IMR-90 (cell line): ENCODE measurements around the gene RNF141. TPM values are rescaled to one million over a fixed set of nuclear protein-coding genes. Genes with fewer than 3 reads are reported as not detected.

ENCODE experiments used
- ATAC-seq: fragments of 200-7000 bp; cut with Tn5 transposase; 2 replicates; pipeline ENCODE4 v1.9.1; 2020; ENCODE audit warnings: low read depth, mild to moderate bottlenecking, moderate library complexity
- BruUV-seq: library from RNA; stranded (reverse); fragments of 400-500 nt; replicated peaks from 2 replicates; lab custom pipeline; 2021; lab: Mats Ljungman, UMichigan
- CTCF ChIA-PET: fragments of 300-600 bp; formaldehyde crosslinking; extraction: SDS; loops from one replicate; lab custom pipeline; 2021; ENCODE audit warnings: antibody characterized with exemption; lab: Yijun Ruan, JAX
- POLR2A ChIA-PET: fragments of 300-600 bp; sonication (Branson Sonifier 250); formaldehyde crosslinking; loops from one replicate; lab custom pipeline; 2022; ENCODE audit warnings: antibody characterized with exemption; ENCODE audit not compliant: unreplicated experiment; lab: Charles Lee
- DNase-seq: peaks from one replicate; pipeline ENCODE4 v3.0.0; 2013
- H2AFZ ChIP-seq: replicated peaks from 2 replicates; pipeline ENCODE3; 2013; ENCODE audit warnings: low read length, mild to moderate bottlenecking; ENCODE audit not compliant: poor library complexity
- H2AK5ac ChIP-seq: 2 replicates; pipeline ENCODE4 v1.6.1; 2013; ENCODE audit warnings: low read depth, low read length, inconsistent platforms
- H2AK9ac ChIP-seq: replicated peaks from 2 replicates; pipeline ENCODE3; 2013; ENCODE audit warnings: mild to moderate bottlenecking, low read depth, low read length, moderate library complexity; ENCODE audit not compliant: poor library complexity
- H2BK120ac ChIP-seq: 2 replicates; pipeline ENCODE4 v1.6.1; 2013; ENCODE audit warnings: low read depth, low read length, inconsistent platforms
- H2BK15ac ChIP-seq: 3 replicates; pipeline ENCODE4 v1.6.1; 2013; ENCODE audit warnings: low read depth, low read length, inconsistent platforms
- H2BK20ac ChIP-seq: 2 replicates; pipeline ENCODE4 v1.6.1; 2013; ENCODE audit warnings: low read depth, mild to moderate bottlenecking, inconsistent platforms, low read length, moderate library complexity
- H2BK5ac ChIP-seq: 2 replicates; pipeline ENCODE4 v1.6.1; 2013; ENCODE audit warnings: mild to moderate bottlenecking, low read depth, low read length, inconsistent platforms; ENCODE audit not compliant: poor library complexity, severe bottlenecking
- H3K14ac ChIP-seq: replicated peaks from 2 replicates; pipeline ENCODE4 v1.6.1; 2013; ENCODE audit warnings: low read depth, low read length, inconsistent platforms
- H3K18ac ChIP-seq: 2 replicates; pipeline ENCODE4 v1.6.1; 2013; ENCODE audit warnings: low read depth, low read length, control low read depth
- H3K23ac ChIP-seq: 2 replicates; pipeline ENCODE4 v1.6.1; 2013; ENCODE audit warnings: low read depth, low read length, inconsistent platforms
- H3K27ac ChIP-seq: 2 replicates; pipeline ENCODE4 v1.5.1; 2013; ENCODE audit warnings: mild to moderate bottlenecking, control low read depth, low read length; ENCODE audit not compliant: insufficient read depth
- H3K27me3 ChIP-seq: 2 replicates; pipeline ENCODE4 v1.6.1; 2013; ENCODE audit warnings: low read length; ENCODE audit not compliant: control insufficient read depth, insufficient read depth
- H3K36me3 ChIP-seq: 2 replicates; pipeline ENCODE4 v1.6.1; 2013; ENCODE audit warnings: low read length, mixed read lengths; ENCODE audit not compliant: control insufficient read depth, insufficient read depth
- H3K4ac ChIP-seq: 2 replicates; pipeline ENCODE4 v1.6.1; 2013; ENCODE audit warnings: low read depth, low read length, inconsistent platforms
- H3K4me1 ChIP-seq: 2 replicates; pipeline ENCODE4 v1.6.1; 2013; ENCODE audit warnings: low read length, mixed read lengths; ENCODE audit not compliant: control insufficient read depth, insufficient read depth
- H3K4me2 ChIP-seq: 2 replicates; pipeline ENCODE4 v1.6.1; 2013; ENCODE audit warnings: low read depth, mild to moderate bottlenecking, control low read depth, low read length, moderate library complexity
- H3K4me3 ChIP-seq: 2 replicates; pipeline ENCODE4 v1.5.1; 2013; ENCODE audit warnings: low read depth, mild to moderate bottlenecking, control low read depth, low read length, moderate library complexity; ENCODE audit not compliant: insufficient read depth
- H3K56ac ChIP-seq: 2 replicates; pipeline ENCODE4 v1.6.1; 2013; ENCODE audit warnings: low read length, inconsistent platforms; ENCODE audit not compliant: insufficient read depth; ENCODE audit errors: extremely low read depth
- H3K79me1 ChIP-seq, 2 experiments: 2 replicates each; pipeline ENCODE4 v1.6.1; 2013; ENCODE audit warnings: low read length in 2 of 2, inconsistent platforms in 1 of 2, low read depth in 1 of 2
- H3K9ac ChIP-seq: 2 replicates; pipeline ENCODE4 v1.6.1; 2013; ENCODE audit warnings: low read depth, low read length, control low read depth
- H3K9me1 ChIP-seq: 2 replicates; pipeline ENCODE4 v1.6.1; 2013; ENCODE audit warnings: low read length, inconsistent platforms; ENCODE audit not compliant: insufficient read depth
- H3K9me3 ChIP-seq: 2 replicates; pipeline ENCODE4 v1.6.1; 2013; ENCODE audit warnings: low read length; ENCODE audit not compliant: control insufficient read depth, insufficient read depth
- H4K20me1 ChIP-seq: 2 replicates; pipeline ENCODE4 v1.6.1; 2013; ENCODE audit warnings: low read length, inconsistent platforms; ENCODE audit not compliant: insufficient read depth
- H4K5ac ChIP-seq: 2 replicates; pipeline ENCODE4 v1.6.1; 2013; ENCODE audit warnings: mild to moderate bottlenecking, low read depth, low read length, control low read depth
- H4K8ac ChIP-seq, 2 experiments: 2 replicates each; pipeline ENCODE4 v1.6.1; 2013; ENCODE audit warnings: low read depth in 2 of 2, low read length in 2 of 2, control low read depth in 1 of 2, inconsistent platforms in 1 of 2
- H4K91ac ChIP-seq: 2 replicates; pipeline ENCODE4 v1.6.1; 2013; ENCODE audit warnings: low read depth, low read length, inconsistent platforms; ENCODE audit not compliant: insufficient read depth
- CHD1 ChIP-seq: IDR thresholded peaks from 2 replicates; pipeline ENCODE4 v1.6.1; 2012; ENCODE audit warnings: low read depth, low read length, improper control_type of control experiment
- FOS ChIP-seq: fragments of 150-350 bp; IDR thresholded peaks from 2 replicates; pipeline ENCODE4 v1.6.1; 2016; ENCODE audit warnings: low read depth, low read length
- MAZ ChIP-seq: IDR thresholded peaks from 2 replicates; pipeline ENCODE4 v1.6.1; 2012; ENCODE audit warnings: low read depth, mild to moderate bottlenecking, low read length, improper control_type of control experiment, moderate library complexity, borderline replicate concordance
- MXI1 ChIP-seq: IDR thresholded peaks from 2 replicates; pipeline ENCODE4 v1.6.1; 2012; ENCODE audit warnings: low read depth, mild to moderate bottlenecking, low read length, moderate library complexity, borderline replicate concordance
- NFE2L2 ChIP-seq: fragments of 150-350 bp; IDR thresholded peaks from 2 replicates; pipeline ENCODE4 v1.6.1; 2016; ENCODE audit warnings: low read depth, mild to moderate bottlenecking, low read length
- RFX5 ChIP-seq: IDR thresholded peaks from 2 replicates; pipeline ENCODE4 v1.8.0; 2012; ENCODE audit warnings: low read depth, mild to moderate bottlenecking, low read length, moderate library complexity
- WGBS, 2 experiments: methylation state at CpG; one replicate each; pipeline versions ENCODE4 v1.1.5 to v1.1.7; 2013; ENCODE audit warnings: missing lambda C conversion rate in 2 of 2; ENCODE audit not compliant: insufficient read length in 1 of 2; ENCODE audit errors: extremely low coverage in 2 of 2; 5-methylcytosine and 5-hydroxymethylcytosine counted together
- dilution Hi-C: fragments of 300-500 bp; cut with HindIII; formaldehyde crosslinking; loops from one replicate; pipeline ENCODE4 v1.14.3; 2018; ENCODE audit warnings: low sequenced_read_pairs; ENCODE audit not compliant: unreplicated experiment
- in situ Hi-C: fragments of 300-500 bp; cut with MboI; formaldehyde crosslinking; loops from 3 replicates; pipeline ENCODE4 v1.14.3; 2019; ENCODE audit warnings: low sequenced_read_pairs, inconsistent platforms, mixed read lengths
- intact Hi-C: fragments of 100-400 bp; cut with micrococcal nuclease; formaldehyde crosslinking; loops from 2 replicates; pipeline ENCODE4 v1.10.0; 2022
- polyA plus RNA-seq, 3 experiments: library from polyadenylated mRNA; depleted of rRNA; stranded (reverse); fragments of >200 nt; gene quantifications; 2 replicates each; pipeline ENCODE4 v1.2.3, GENCODE V29; 2012; ENCODE audit warnings: low replicate concordance in 1 of 3
- total RNA-seq: library from RNA; depleted of rRNA; stranded (reverse); fragments of >200 nt; gene quantifications from 2 replicates; pipeline ENCODE4 v1.2.3, GENCODE V29; 2012

Gene RNF141
- total and polyA plus RNA-seq, 2 of the 4 experiments (the other 2 are of a cell fraction): 13.8 to 18.6 TPM

GRCh38 chr11:10522921-10523320 is 18.1 kb downstream of the RNF141 start:
- Histone ChIP-seq H4K91ac (peak overlapping the region; percentile 57; the same call in 1 of the 2 replicates), H2BK120ac (0 out of 2 replicates have a peak overlapping the region, but pooled peaks have one; percentile 59), H2AK5ac (no peak overlapping the region), H2AFZ (no peak overlapping the region), H3K56ac (no peak overlapping the region), H3K36me3 (peaks cover 6% of the 10 kb centered on the region), H2AK9ac (no peak overlapping the region), H3K9me1 (0 out of 2 replicates have a peak, but pooled peaks cover 9% of the 10 kb centered on the region), H3K18ac (peak overlapping the region; percentile 24), H4K20me1 (no peaks in the 10 kb centered on the region), H3K4me2 (no peak overlapping the region), H3K4ac (peak overlapping the region; percentile 33; the same call in 1 of the 2 replicates), H3K23ac (no peak overlapping the region), H3K14ac (no peak overlapping the region), H3K4me1 (peaks cover 13% of the 10 kb centered on the region), H3K27ac (peak overlapping the region; percentile 68; the same call in 1 of the 2 replicates), H3K9ac (no peak overlapping the region), H2BK20ac (no peak overlapping the region), H4K8ac (no peak overlapping the region), H3K4me3 (no peak overlapping the region), H3K27me3 (no peaks in the 10 kb centered on the region), H2BK15ac (peak overlapping the region; percentile 26; the same call in 1 of the 3 replicates), H4K5ac (no peak overlapping the region), H3K79me1 (peaks cover 0 to 15% of the 10 kb centered on the region in 2 experiments; a peak in 1 of 4 replicates), H2BK5ac (no peak overlapping the region), H3K9me3 (no peaks in the 10 kb centered on the region)
- TF ChIP-seq RFX5: no peak
- no peak for TF ChIP-seq NFE2L2
- TF ChIP-seq MAZ: no peak
- TF ChIP-seq MXI1: no peak
- no peak for TF ChIP-seq FOS
- TF ChIP-seq CHD1: no peak
- in situ Hi-C loops: no loop called here
- DNase-seq (no peak), ATAC-seq (no peak)
- BruUV-seq: no TSS peak
- dilution Hi-C loops: loop anchor here (25.0 kb wide), 1 partner anchor 214 kb away; no protein-coding TSS in a partner anchor
- intact Hi-C loops: loop anchor here (10.0 kb wide), 1 partner anchor 198 kb away; no protein-coding TSS in a partner anchor
- CTCF ChIA-PET: interaction anchor here (0.6 kb wide), 1 partner anchor 70 kb away, joined by 4 read pairs; no protein-coding TSS in a partner anchor
- POLR2A ChIA-PET: no interaction called here
- no CpG with 5 or more reads among the region's 2 CpGs for WGBS, 2 experiments
